ENCODE data around the gene TNPO2. TPM values are rescaled to one million over a fixed set of nuclear protein-coding genes. Genes with fewer than 3 reads are reported as not detected.
"Not testable (repeated sequence)": the region's sequence is repeated elsewhere in the genome, so short reads cannot be mapped to it uniquely, and the experiment has no call there.

TNPO2 gene
- total RNA-seq, 1 experiment from 2014 or later = 83.5 TPM

DNA sequence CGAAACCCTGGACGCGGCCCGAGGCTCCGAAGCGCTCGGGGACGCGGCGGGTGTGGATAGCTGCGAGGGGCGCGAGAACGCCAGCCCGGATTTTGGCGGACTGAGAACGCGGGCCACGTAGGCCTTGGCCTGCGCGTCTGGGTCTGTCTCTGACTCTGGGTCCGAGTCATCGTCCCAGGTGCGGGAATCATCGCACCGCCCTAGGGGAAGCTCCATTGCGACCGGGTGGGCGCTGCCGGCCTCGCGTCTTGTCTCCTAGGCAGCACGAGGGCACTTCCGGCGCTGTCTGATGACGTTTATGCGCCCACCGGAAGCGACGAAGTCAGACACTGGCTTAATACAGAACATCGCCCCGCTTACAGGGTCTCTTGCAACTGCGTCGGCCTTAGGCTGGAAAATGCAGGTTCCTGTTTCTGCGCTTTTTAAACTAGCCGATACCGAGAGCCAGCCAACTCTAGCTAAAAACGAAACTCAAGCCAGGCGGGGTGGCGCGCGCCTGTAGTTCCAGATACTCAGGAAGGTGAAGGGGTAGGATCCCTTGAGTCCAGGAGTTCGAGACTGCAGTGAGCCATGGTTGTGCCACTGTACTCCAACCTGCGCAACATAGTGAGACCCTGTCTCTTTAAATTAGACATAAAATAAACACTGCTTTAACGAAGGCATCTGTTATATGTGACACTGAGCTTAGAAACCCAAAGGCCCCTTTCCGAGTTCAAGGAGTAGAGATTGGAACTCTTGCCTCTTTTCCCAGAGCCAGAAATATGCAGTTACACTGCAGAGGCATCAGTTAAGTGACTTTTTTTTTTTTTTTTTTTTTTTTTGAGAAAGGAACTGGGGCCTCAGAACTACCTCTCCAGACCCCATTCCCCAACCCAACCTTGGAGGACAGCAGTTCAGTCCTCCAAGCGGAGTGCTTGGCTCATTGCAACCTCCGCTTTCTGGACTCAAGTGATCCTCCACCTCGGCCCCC, 27.1 kb downstream of the TNPO2 start, which contains the start of gene FBXW9:
Gene FBXW9, minus strand, starts transcription at position 266 of the 970 bp plus-strand sequence. Its CDS starts 50 bp downstream, at position 216.
- Histone ChIP-seq H3K9me3 (no peaks in the 10 kb centered on the region), H3K27me3 (no peaks in the 10 kb centered on the region), H3K4me3 (peak within 1 kb of the TSS; percentile 82), H3K36me3 (peaks cover 48% of the 10 kb centered on the region)
- peak; percentile 98 for DNase-seq

DNA sequence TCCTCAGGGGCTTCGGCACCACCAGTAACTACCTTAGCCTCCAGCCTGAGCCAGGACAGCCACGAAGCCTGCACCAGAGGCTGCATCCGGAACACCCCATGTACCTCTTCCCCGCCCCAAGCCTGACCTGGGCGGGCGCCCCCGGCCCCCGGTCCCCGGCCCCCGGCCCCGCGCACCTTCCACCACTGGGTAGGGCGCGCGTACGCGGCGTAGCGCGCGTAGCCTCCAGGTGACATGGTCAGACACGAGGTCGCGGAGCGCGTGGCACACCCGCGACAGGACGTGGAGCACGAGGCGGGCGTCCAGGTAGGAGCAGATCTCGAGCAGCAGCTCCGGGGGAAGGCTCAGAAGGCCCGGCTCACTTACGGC, 27.8 kb downstream of the TNPO2 start:
- Histone ChIP-seq H3K9me3 (no peaks in the 10 kb centered on the region), H3K27me3 (no peaks in the 10 kb centered on the region), H3K4me3 (peak overlapping the region; percentile 82), H3K36me3 (peaks cover 41% of the 10 kb centered on the region)
- no peak for DNase-seq

DNA sequence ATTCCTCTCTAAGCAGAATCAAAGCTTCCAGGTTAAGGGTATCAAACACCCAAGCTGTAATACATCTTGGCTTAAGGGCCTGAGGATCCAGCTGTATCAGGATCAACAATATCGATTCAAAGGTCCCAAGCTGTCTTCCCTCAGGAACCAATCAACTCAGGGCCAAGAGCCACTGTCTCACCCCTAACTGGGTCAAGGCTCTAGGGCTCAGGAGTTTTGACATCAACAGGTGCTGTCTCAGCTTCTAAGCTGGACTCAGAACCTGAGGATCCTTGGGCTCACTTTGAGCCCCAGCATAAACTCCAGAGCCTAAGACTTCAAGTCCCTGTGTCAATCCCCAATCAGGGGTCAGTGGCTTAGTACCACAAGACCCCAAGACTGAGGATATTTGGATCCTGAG, 28.2 kb downstream of the TNPO2 start:
- DNase-seq = no peak

DNA sequence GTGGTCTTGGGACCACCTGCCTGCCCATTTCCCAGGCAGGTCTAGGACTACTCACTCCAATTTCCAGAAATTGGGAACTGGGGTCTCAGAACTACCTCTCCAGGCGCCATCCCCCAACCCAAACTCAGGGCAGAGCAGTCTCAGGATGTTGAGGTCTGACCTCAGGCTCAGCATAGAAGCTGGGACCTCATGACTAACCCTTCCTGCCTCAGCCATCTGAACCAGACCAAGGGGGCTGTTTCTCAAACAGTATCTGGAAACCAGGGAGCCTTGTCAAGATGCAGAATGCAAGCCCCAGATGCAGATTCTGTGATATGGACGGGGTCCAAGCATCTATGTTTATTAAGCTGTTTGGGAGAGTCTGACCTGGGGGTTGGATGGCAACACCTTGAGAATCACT, 28.6 kb downstream of the TNPO2 start:
- Histone ChIP-seq H3K36me3 (peaks cover 34% of the 10 kb centered on the region), H3K4me3 (peak overlapping the region; percentile 82), H3K27me3 (no peaks in the 10 kb centered on the region), H3K9me3 (no peaks in the 10 kb centered on the region)
- no peak for DNase-seq

More for the DNA sequence above, 28.2 kb downstream of the TNPO2 start:
- Histone ChIP-seq H3K27me3 (no peaks in the 10 kb centered on the region), H3K4me3 (peak overlapping the region; percentile 82), H3K9me3 (no peaks in the 10 kb centered on the region), H3K36me3 (peaks cover 37% of the 10 kb centered on the region)

DNA sequence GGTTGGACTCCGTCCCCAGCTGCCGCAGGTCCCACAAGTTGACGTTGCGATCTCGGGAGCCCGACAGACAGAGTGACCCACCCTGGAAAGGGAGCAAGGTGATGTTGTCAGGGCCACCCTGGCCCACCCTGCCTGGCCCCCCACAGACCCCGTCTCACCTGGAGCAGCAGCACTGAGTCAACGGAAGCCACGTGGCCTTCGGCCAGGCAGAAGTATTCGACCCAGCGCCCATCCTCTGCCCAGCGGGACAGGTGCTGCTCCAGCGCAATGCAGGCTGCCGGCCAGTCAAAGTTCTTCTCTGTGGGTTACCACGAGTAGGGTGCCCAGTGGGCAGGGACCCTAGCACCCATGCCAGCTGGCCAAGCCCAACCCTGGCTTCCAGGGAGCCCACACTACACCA, 29.1 kb downstream of the TNPO2 start:
- Histone ChIP-seq H3K27me3 (no peaks in the 10 kb centered on the region), H3K9me3 (no peaks in the 10 kb centered on the region), H3K4me3 (no peak overlapping the region), H3K36me3 (peaks cover 32% of the 10 kb centered on the region)
- no peak for DNase-seq

DNA sequence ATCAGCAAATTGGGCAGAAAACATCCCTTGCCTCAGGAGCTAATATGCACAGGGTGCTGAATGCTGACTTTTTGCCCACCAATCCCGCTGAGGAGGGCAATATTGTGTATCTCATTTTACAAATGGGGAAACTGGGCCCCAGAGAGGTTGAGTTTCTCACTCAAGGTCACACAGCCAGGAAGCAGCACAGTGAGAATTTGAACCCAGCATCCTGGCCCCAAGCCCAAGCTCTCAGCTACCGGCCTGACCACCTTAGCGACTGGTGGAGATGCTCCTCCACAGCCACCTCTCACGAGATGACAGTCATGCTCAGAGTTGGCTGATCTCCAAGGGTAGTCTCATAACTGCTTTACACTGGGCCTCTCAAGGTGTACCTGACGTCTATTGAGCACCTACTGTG, 30.8 kb downstream of the TNPO2 start:
- Histone ChIP-seq H3K36me3 (peaks cover 31% of the 10 kb centered on the region), H3K27me3 (no peaks in the 10 kb centered on the region), H3K9me3 (no peaks in the 10 kb centered on the region), H3K4me3 (no peak overlapping the region)
- no peak for DNase-seq

DNA sequence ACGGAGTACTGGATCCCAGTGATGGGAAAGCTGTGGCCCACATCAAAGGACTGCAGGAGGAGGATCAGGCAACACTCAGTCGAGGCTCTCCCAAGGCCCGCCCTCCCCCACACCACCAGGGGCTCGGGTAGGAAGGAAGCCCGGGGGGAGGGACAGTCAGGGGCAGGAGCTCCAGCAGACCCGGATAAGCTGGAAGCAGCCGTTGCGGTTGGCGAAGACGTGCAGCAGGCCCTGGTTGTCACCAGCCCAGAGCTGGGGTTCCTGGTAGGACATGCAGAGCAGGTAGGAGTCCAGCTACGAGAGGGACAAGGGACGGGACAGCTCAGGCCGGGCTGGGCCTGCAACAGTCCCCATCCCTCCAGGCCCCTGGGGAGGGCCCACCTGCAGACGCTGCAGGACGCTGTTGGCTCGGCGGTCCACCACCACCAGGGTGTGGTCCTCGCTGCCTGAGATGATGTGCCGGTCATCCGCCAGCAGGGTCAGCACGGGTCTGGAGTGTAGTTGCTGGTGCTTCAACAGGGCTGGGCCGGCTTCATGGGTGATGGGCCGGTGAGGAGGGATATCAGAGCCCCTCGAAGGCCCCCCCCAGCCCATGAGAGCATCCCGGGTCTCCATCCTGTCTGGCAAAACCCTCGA, 34.0 kb downstream of the TNPO2 start:
- H3K36me3 ChIP-seq = peaks cover 28% of the 10 kb centered on the region
- no peak for DNase-seq
- no peaks in the 10 kb centered on the region for H3K9me3 ChIP-seq
- no peak overlapping the region for H3K4me3 ChIP-seq
- H3K27me3 ChIP-seq = no peaks in the 10 kb centered on the region

DNA sequence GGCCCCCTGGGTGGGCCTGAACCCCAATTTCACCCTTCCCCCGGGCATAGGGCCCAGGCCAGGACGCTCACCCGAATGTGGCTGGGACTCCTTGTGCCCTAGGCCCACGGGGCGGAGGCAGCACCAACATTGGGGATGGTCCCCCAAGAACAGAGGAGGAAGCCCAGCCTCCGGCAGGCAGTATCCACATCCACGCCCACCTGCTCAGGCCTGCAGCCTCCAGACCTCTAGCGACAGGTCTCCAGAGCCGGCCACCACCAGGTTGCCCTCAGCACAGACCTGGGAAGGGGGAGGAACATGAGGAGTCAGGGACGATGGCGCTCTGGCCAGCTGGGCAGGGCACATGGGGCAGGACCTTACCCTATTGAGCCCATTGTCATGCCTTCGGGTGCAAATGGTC, 34.7 kb downstream of the TNPO2 start:
- H3K36me3 ChIP-seq = peaks cover 28% of the 10 kb centered on the region
- H3K27me3 ChIP-seq = no peaks in the 10 kb centered on the region
- H3K9me3 ChIP-seq = no peaks in the 10 kb centered on the region
- DNase-seq = no peak
- H3K4me3 ChIP-seq = no peak overlapping the region

DNA sequence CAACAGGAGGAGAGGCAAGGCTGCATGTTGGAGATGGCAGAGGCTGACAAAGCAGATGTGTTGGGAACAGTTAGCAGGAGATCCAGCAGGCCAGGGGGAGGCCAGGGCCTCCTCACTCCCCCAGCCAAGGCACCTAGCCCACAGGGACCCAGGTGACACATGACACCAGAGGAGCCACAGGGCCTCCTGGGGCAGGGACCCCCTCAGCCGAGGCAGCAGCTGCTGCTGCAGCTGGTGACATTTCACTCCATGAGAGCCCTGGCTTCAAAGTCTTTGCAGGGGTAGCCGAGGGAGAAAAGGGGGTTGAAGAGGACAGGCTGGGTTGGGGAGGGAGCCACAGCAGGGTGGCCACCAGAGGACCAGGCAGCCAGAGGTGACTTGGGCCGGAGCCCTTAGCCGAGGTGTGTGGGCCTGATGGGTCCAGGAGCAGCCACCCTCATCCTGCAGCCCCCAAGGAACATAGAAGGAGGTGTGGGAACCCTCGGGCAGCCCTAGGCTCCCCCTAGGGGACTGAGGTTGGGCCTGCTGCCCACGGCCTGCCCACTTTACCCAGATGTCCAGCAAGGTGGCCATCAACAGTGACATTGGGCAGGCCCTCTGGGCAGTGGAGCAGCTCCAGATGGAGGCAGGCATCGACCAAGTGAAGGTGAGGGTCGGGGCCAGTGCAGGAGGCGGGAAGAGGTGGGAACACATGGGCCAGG, 36.1 kb downstream of the TNPO2 start, which contains the start of gene GNG14:
Gene GNG14, plus strand, starts transcription at position 503 of the 701 bp plus-strand sequence. Its CDS starts 51 bp downstream, at position 554.
- no peak for DNase-seq
- H3K9me3 ChIP-seq = no peaks in the 10 kb centered on the region
- peaks cover 22% of the 10 kb centered on the region for H3K36me3 ChIP-seq
- H3K4me3 ChIP-seq = no peak within 1 kb of the TSS
- no peaks in the 10 kb centered on the region for H3K27me3 ChIP-seq

DNA sequence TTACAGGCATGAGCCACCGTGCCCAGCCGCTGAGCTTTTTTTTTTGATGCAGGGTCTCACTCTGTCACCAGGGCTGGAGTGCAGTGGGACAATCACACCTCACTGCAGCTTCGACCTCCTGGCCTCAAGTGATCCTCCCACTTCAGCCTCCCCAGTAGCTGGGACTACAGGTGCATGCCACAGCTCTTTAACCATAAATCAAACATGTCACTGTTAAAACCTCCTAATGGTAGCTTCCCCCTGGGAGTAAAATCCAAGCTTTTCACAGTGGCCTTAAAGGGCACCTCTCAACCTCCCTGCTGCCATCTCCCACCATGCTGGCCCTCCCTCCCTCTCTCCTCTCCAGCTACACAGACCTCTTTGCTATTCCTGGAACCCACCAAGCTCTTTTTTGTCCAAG, 37.9 kb downstream of the TNPO2 start:
- no peak overlapping the region for H3K4me3 ChIP-seq
- no peak for DNase-seq
- H3K9me3 ChIP-seq = no peaks in the 10 kb centered on the region
- H3K27me3 ChIP-seq = no peaks in the 10 kb centered on the region
- H3K36me3 ChIP-seq = peaks cover 22% of the 10 kb centered on the region

DNA sequence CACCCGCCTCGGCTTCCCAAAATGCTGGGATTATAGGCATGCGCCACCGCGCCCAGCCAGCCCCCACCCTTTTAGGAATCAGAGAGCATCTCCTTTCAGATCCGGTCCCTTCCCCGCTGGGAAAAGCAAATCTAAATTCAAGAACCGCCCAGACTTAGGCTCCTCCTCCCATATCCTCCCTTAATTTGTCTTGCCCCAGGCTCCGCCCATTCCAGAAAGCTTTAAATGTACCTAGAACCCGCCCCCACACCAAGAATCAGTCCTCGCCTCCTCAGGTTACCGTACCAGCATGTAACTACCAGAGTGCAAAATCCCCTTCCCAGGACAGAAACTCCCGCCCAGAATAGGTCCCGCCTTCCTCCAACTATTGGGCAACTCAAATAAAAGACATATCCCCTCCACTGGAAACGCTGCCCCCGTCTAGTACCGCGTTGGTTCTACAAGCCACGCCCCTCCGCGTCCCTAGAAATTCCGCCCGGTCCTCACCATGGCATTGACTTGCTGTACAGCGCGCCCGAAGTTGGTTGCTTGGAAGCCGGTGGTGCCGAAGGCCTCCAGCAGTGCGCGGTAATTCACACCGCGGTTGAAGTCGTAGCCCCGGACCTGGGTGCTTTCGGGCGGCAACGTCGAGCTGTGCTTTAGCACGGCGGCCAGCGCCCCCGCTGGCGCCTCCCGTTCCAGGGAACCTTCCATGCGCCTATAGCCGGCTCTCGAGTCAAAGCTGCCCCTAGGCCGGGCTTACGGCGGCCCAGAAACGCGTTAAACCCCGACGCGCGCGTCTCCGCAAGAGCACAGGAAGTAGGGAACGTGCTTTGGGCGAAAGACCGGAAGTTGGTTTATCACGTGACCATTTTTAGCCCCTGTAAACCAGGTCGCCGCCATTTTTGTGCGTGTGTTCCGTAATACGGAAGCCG, 42.4 kb downstream of the TNPO2 start, which contains the start of gene DHPS:
Gene DHPS, minus strand, starts transcription at position 807 of the 914 bp plus-strand sequence. Its CDS starts 114 bp downstream, at position 693.
- Histone ChIP-seq H3K4me3 (peak within 1 kb of the TSS; percentile 94), H3K9me3 (no peaks in the 10 kb centered on the region), H3K27me3 (no peaks in the 10 kb centered on the region), H3K36me3 (peaks cover 40% of the 10 kb centered on the region)
- DNase-seq = peak; percentile 98

DNA sequence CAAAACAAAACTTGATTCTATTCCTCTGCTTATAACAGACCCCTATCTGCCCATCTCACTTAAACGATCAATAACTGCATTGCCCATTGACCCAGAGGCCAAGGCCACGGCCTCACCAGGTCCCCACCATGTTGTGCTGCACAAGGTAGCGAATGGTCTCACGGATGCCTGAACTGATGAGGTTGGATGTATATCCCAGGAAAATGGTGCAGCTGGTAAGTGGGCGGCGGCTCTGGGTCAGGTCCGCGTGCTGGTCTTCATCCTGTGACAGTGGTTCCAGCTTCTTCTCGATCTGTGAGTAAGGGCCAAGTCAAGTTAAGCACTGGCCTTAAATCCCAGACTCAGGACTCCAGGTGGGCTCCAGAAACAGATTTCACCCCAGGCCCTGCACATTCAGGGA, 43.7 kb downstream of the TNPO2 start:
- Histone ChIP-seq H3K27me3 (no peaks in the 10 kb centered on the region), H3K36me3 (peaks cover 52% of the 10 kb centered on the region), H3K4me3 (no peak overlapping the region), H3K9me3 (no peaks in the 10 kb centered on the region)
- no peak for DNase-seq

DNA sequence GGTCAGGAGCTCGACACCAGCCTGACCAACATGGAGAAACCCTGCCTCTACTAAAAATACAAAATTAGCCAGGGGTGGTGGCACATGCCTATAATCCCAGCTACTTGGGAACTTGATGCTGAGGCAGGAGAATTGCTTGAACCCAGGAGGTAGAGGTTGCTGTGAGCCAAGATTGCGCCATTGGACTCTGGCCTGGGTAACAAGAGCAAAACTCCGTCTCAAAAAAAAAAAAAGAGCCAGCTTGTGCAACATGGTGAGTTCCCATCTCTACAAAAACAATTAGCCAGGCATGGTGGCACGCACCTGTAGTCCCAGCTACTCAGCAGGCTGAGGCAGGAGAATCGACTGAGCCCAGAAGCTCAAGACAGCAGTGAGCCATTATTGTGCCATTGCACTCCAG, 45.7 kb downstream of the TNPO2 start:
- not testable (repeated sequence) for DNase-seq, H3K4me3 ChIP-seq, H3K27me3 ChIP-seq, H3K9me3 ChIP-seq
- peaks cover 69% of the 10 kb centered on the region for H3K36me3 ChIP-seq

DNA sequence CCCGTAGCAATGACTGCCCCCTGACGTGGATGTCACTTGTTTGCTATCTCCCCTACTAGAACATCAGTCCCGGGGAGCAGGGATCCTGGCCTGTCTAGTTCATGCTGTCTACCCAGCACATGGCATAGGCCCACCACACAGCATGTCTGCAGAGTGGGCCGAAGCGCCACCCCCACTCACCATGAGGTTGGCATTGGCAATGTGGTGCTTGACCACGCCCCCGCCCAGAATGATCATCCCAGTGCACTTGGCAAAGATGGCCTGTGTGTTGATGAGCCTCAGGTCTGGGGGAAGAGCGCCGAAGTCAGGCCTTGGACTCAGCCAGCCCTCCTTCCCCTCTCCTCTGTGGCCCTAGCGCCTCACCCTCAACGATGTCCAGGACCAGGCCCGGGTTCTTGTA, 46.8 kb downstream of the TNPO2 start:
- peaks cover 80% of the 10 kb centered on the region for H3K36me3 ChIP-seq
- H3K4me3 ChIP-seq = no peak overlapping the region
- no peak for DNase-seq
- no peaks in the 10 kb centered on the region for H3K9me3 ChIP-seq
- H3K27me3 ChIP-seq = no peaks in the 10 kb centered on the region

DNA sequence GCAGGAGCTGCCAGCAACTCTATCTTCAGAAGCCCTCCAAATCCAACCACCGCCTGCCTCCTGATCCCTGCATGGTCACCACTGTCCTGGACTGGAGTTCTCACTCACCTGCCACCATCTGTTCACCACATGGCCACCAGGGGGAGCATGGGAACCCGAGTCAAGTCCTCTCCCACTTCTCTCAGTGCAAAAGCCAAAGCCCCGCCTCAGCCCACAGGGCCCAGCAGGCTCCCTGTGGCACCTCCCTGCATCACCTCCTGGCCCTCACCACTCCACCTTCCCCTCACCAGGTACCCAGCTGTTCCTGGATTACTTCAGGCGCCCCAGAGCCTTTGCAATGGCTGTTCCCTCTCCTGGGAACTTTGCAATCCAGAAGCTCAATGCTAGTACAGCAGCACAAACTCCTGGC, 47.3 kb downstream of the TNPO2 start:
- no peak overlapping the region for H3K4me3 ChIP-seq
- no peaks in the 10 kb centered on the region for H3K9me3 ChIP-seq
- H3K36me3 ChIP-seq = peaks cover 83% of the 10 kb centered on the region
- DNase-seq = peak; percentile 89
- H3K27me3 ChIP-seq = no peaks in the 10 kb centered on the region

DNA sequence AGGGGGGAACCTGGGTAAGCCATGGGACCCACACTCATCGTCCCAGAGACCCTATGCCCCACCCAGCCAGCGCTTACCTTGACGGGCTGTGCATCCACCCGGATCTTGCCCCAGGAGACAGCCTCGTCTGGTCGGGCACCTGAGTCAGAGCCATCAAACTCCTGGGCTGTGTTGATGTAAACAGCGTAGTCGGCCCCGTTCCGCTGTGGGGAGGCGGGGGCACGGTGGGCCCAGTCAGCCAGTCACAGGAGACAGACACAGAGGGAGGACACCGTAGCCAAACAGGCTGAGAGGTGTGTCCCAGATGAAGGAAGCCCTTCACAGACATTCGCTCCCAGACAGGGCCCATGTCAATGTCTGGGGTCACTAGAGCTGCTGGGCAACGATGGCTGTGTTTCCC, 47.8 kb downstream of the TNPO2 start:
- H3K9me3 ChIP-seq = no peaks in the 10 kb centered on the region
- no peak for DNase-seq
- H3K27me3 ChIP-seq = no peaks in the 10 kb centered on the region
- H3K4me3 ChIP-seq = no peak overlapping the region
- H3K36me3 ChIP-seq = peaks cover 86% of the 10 kb centered on the region
